HG03159 (cell line): ENCODE measurements around the gene ANTKMT.
A peak's percentile ranks its signal among the peaks of the same experiment; 100 is the strongest.
"Not testable (repeated sequence)": the region's sequence is repeated elsewhere in the genome, so short reads cannot be mapped to it uniquely, and the experiment has no call there.

ENCODE experiments used
- ATAC-seq: cut with Tn5 transposase; IDR thresholded peaks from one replicate; pipeline ENCODE4 v1.9.1; 2021; ENCODE audit warnings: mild to moderate bottlenecking, moderate library complexity; ENCODE audit not compliant: unreplicated experiment

Gene ANTKMT

DNA sequence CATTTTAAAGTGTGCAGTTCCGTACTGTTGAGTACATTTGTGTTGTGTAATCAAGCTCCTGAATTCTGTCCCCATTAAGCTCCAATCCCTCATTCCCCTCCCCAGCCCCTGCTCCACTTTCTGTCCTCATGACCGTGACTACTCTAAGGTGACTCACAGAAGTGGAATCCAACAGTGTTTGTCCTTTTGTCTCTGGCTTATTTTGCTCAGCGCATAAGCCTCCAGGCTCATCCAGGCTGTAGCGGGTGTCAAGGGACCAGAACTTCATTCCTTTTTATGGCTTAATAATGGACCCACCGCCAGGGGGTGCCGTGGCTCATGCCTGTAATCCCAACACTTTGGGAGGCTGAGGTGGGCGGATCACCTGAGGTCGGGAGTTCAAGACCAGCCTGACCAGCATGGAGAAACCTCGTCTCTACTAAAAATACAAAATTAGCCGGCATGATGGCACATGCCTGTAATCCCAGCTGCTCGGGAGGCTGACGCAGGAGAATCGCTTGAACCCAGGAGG lies 8.2 kb upstream of the ANTKMT start:
- not testable (repeated sequence) for ATAC-seq

DNA sequence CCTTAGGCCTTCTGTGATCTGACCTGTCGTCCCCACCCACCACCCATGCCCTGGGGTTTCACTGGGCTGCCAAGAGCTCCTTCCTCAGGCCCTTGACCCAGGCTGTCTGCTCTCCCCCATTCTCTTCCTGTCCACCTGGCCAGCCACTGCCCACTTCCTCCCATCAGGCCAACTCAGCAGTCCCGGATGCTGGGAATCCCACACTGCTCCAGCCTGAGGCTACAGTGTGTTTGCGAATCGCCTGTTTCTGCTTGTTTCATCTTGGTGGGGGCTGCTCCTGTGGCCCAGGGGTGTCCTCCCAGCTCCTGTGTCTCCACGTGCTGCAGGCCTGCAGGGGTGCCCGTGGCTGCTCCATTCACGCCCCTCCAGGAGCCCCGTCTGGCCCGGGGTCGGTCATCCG lies 6.9 kb upstream of the ANTKMT start:
- no peak for ATAC-seq

DNA sequence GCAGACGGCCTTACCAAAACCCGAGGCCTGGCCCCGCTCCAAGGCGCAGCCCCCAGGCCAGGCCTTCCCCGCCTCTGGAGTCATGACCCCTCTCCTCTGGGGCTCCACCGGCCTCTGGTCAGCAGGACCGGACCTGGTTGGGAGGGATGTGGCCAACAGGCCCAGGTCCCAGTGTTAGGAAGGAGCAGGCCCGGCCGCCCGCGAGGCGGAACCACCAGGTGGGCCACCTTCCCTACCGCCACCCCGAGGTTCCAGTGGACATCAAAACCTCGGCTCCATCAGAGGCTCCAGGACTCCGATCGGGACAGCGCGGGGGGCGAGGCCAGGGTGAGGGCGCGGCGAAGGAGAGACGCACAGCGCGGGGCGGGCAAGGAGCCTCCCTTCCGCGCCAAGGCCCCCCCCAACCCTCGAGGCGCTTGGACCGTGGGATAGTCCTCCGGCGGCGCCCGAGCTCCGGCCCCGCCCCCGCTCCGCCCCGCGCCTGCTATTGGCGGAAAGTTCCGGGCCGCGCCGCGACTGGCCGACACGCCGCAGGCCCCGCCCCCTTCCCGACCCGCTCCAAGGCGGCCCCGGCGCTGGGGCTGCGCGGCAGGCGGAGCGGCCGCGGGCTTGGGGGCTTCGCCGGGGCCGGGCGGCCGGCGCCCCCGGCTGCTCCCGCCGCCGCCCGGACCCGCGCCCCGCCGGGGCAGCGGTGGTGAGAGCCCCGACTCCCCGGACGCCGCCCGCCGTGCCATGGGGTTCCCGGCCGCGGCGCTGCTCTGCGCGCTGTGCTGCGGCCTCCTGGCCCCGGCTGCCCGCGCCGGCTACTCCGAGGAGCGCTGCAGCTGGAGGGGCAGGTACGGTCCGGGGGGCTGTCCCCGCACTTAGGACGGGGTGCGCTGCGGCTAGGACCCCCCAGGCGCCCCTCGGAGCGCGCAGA lies 6.1 kb upstream of the ANTKMT start, which contains the start of gene METRN:
Gene METRN (plus strand): TSS at position 561 of the 919 bp plus-strand sequence. CDS start 172 bp downstream, at position 733.
- no peak for ATAC-seq

DNA sequence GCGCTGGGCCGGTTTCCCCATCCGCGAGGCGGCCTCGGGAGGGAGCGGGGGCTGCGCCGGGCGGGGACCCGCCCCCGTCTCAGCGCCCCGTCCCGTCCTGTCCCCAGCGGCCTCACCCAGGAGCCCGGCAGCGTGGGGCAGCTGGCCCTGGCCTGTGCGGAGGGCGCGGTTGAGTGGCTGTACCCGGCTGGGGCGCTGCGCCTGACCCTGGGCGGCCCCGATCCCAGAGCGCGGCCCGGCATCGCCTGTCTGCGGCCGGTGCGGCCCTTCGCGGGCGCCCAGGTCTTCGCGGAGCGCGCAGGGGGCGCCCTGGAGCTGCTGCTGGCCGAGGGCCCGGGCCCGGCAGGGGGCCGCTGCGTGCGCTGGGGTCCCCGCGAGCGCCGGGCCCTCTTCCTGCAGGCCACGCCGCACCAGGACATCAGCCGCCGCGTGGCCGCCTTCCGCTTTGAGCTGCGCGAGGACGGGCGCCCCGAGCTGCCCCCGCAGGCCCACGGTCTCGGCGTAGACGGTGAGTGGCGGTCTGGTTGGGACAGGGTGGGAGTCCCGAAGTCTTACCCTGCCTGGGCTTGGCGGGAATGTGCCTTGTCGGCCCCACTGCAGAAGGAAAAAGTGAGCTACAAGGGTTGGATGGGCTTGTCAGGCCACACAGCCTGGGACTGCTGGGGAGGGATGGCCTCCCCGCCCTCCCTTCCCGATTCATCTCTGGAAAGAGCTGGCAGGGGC lies 5.3 kb upstream of the ANTKMT start:
- no peak for ATAC-seq

DNA sequence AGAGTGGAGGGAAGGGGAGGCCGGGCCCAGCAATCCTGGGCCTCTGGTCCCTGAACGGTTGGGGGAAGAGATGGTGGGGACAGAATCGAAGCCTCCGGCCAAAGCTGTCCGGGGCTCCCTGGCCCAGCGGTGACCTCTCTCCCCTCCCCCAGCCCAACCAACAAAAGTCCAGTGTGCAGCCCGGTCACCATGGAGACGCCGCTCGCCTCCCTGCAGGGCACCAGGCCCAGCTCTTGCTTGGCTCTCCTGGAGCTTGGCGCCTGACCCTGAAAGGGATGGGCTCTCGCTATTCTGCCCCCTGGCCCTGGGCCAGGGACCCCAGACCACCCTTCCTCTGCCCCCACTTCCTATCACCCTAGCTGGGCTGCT lies 4.8 kb upstream of the ANTKMT start:
- ATAC-seq = no peak

GRCh38 chr16:716768-717325 lies 4.1 kb upstream of the ANTKMT start:
- ATAC-seq = no peak

GRCh38 chr16:717450-718245 lies 3.3 kb upstream of the ANTKMT start:
- no peak for ATAC-seq

- no peak for ATAC-seq
These were observed 2.6 kb upstream of the ANTKMT start for GRCh38 chr16:718389-718788.

GRCh38 chr16:718922-719321 lies 2.0 kb upstream of the ANTKMT start:
- no peak for ATAC-seq

GRCh38 chr16:719815-720446 lies 1.0 kb upstream of the ANTKMT start:
- ATAC-seq = no peak

DNA sequence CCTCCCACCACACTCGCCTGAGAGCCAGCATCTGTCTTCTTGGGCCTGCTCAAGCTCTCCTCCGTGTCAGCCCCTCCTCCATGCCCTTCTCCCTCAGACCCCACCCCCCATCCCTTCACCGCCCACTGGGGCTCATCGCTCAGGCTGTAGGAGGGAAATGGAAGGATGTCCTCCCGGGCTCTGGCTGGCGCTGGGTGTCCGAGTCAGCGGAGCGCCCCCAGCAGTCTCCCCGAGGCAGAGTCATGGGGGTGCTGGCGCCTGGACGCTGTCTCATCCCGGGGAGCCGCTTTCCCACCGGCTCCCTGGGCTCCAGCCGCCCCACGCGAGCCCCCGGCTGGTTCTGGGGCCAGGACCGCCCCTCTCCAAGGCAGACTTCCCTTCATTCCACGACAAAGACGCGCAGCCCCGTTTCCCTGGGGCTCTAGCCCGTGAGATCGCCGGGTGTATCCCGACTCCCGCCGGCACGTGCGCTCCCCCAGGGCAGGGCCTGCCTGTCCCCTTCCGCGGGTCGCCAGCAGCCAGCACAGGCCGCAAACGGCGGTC lies 428 bp upstream of the ANTKMT start:
- peak; percentile 18 for ATAC-seq

DNA sequence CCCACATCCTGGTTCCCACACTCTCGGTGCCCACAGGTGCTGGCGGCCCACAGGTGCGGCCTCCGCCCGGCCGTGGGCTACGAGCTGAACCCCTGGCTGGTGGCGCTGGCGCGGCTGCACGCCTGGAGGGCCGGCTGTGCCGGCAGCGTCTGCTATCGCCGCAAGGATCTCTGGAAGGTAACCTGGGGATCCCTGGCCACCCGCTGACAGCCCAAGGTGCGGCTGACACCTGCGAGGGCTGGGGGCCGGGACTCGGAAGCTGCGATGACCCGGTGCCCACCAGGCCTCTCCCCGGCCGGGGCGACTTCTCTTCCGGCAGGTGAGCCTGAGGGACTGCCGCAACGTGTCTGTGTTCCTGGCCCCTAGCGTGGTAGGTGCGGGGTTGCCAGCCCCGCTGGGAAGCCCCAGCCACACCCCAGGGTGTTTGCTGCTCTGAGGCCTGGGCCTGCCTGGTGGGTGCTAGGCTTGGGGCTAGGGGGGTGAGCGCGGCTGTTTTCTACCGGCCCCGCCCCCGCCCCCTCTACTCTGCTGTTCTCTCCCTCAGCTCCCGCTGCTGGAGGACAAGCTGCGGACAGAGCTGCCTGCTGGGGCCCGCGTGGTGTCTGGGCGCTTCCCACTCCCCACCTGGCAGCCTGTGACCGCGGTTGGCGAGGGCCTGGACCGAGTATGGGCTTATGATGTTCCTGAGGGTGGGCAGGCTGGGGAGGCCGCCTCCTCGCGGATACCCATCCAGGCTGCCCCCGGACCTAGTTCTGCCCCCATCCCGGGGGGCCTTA lies 1.0 kb downstream of the ANTKMT start:
- ATAC-seq = no peak

DNA sequence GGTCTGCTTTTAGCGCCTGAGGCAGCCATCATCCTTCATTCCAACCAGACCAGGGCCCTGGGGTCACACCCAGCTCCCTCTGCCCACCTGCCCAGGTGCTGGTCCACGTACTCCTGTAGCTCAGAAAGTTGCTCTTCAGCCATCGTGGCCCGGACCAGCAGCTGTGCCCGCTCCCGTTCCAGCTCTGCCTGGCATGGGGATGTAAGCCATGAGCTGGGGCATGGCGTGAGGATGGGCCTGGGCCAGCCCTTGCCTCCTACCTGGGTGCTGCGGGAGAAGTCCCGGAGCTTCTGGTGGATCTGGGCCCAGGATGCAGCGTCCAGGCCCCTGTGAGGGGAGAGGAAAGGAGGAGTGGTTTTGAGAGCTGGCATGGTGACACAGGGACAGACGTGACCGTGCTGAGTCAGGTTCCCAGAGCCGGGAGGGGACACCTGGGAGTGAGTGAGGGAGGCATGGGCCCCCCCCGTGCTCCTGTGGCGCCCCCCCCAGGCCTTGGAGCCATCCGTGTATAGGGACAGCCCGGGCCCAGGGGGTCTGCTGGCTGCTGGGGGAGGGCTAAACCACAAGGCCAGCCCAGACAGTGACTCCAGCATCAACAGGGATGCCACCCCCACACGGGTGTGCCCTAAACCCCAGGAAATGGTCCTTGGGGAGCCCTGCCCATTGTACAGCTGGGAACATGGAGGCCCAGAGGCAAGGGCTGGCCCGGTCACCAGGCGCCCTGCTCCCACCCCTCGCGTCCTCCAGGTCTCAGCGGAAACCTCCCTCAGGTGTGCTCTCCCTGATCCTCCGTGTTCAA lies 2.1 kb downstream of the ANTKMT start:
- ATAC-seq = no peak

GRCh38 chr16:723695-724094 lies 2.7 kb downstream of the ANTKMT start:
- ATAC-seq = no peak

DNA sequence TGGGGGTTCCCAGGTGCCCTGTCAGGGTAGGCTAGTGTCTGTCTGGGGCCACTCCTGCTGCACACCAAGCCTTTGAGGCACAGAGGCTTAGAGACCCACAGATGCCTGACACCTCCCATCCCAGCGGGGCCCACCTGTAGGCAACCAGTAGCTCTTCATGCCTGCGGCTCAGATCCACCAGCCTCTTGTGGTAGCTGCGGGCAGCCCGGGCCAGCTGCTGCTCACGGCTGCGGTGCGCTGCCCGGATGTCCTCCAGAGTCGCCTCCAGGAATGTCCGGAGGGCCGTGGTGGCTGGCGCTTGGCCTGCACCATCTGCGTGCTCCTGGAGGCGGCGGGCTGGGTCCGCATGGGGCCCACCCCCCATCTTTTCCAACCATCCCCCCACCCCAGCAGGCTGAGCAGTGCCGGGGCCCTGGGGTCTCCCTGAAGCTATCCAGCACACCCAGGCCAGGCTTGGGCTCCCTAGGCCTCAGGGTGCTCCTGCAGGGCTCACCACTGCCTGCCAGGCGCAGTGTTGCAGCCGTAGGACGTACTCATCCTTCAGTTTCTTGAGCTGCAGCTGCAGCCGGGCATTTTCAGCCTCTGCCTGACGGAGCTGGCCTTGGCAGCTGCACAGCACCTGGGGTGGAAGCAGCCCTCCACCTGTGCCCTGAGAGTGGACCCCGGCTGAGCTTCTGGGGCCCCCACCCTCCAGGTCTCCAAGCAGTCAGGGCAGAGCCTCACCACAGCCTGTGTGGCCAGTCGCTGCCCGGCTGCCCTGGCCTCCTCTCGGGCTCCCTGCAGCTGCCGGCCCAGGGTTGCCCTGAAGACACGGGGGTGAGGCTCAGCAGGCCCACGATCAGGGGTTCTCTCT lies 3.5 kb downstream of the ANTKMT start:
- no peak for ATAC-seq

- ATAC-seq = no peak
These were observed 4.1 kb downstream of the ANTKMT start for GRCh38 chr16:725041-725376.

GRCh38 chr16:725463-726187 lies 4.7 kb downstream of the ANTKMT start:
- no peak for ATAC-seq
